NCI-H128 (cell line): ENCODE results near the gene PLEKHA3.

ENCODE experiments used
- DNase-seq: peaks from one replicate; lab custom pipeline; 2025; ENCODE audit not compliant: unreplicated experiment; lab: John Stamatoyannopoulos, UW

The PLEKHA3 gene

GRCh38 chr2:178478439-178479274, 1.6 kb upstream of the PLEKHA3 start, which contains the start of gene FKBP7:
TSS of gene FKBP7 (minus strand) at chr2:178478600. CDS start at chr2:178478499, 101 bp downstream.
- peak; percentile 35 for DNase-seq

- no peak for DNase-seq
These were observed 1.0 kb upstream of the PLEKHA3 start for GRCh38 chr2:178479275-178479616.

- DNase-seq = no peak
These were observed 465 bp upstream of the PLEKHA3 start for GRCh38 chr2:178479758-178480226.

- no peak for DNase-seq
These were observed 2.2 kb downstream of the PLEKHA3 start for GRCh38 chr2:178482437-178482836.

GRCh38 chr2:178484245-178485041, 4.2 kb downstream of the PLEKHA3 start:
- DNase-seq = no peak

GRCh38 chr2:178485356-178485755, 5.1 kb downstream of the PLEKHA3 start:
- DNase-seq = no peak

- DNase-seq = no peak
These were observed 11.4 kb downstream of the PLEKHA3 start for GRCh38 chr2:178491612-178492011.

- no peak for DNase-seq
These were observed 15.8 kb downstream of the PLEKHA3 start for GRCh38 chr2:178496049-178496448.

GRCh38 chr2:178498137-178498536, 17.9 kb downstream of the PLEKHA3 start:
- no peak for DNase-seq

- no peak for DNase-seq
These were observed 19.4 kb downstream of the PLEKHA3 start for GRCh38 chr2:178499640-178500039.

GRCh38 chr2:178502751-178503150, 22.5 kb downstream of the PLEKHA3 start:
- DNase-seq = no peak

GRCh38 chr2:178506101-178506500, 25.8 kb downstream of the PLEKHA3 start:
- no peak for DNase-seq

GRCh38 chr2:178506524-178506923, 26.3 kb downstream of the PLEKHA3 start:
- no peak for DNase-seq

GRCh38 chr2:178506949-178507348, 26.7 kb downstream of the PLEKHA3 start:
- DNase-seq = no peak

- DNase-seq = no peak
These were observed 28.4 kb downstream of the PLEKHA3 start for GRCh38 chr2:178508646-178509045.

GRCh38 chr2:178510384-178510783, 30.1 kb downstream of the PLEKHA3 start:
- no peak for DNase-seq

GRCh38 chr2:178512484-178512883, 32.2 kb downstream of the PLEKHA3 start:
- no peak for DNase-seq

GRCh38 chr2:178513876-178514275, 33.6 kb downstream of the PLEKHA3 start:
- no peak for DNase-seq

GRCh38 chr2:178514664-178515063, 34.4 kb downstream of the PLEKHA3 start:
- no peak for DNase-seq

GRCh38 chr2:178517496-178517895, 37.2 kb downstream of the PLEKHA3 start:
- no peak for DNase-seq

GRCh38 chr2:178521304-178522150, 41.3 kb downstream of the PLEKHA3 start:
- DNase-seq = no peak
